Measurements from ENCODE around the gene SKA1. TPM values are rescaled to one million over a fixed set of nuclear protein-coding genes. Genes with fewer than 3 reads are reported as not detected.

SKA1 gene
- total RNA-seq, 1 donor from 2014 or later: 28.9 TPM

DNA sequence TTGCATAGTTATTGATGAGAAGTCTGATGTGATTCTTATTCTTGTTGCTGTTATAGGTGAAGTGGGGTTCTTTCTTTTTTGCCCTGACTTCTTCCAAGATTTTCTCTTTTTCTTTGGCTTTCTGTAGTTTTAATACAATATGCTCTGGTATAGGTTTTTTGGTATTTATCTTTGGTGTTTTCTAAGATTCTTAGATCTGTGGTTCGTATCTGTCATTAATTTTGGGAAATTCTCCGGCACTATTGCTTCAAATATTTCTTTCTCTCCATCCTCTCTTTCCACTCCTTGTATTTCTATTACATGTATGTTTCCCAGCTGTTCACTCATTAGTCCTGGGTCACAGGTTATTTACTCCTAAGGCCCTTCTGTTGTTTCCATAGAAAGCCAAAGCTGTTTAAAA, 43.8 kb downstream of the SKA1 start:
- Mint-ChIP-seq H3K9me3 (peaks cover 6% of the 10 kb centered on the region), H3K27ac (ENCODE audit: unreplicated experiment) (no peak overlapping the region), H3K4me1 (no peaks in the 10 kb centered on the region), H3K36me3 (ENCODE audit: low read depth) (peaks cover 8% of the 10 kb centered on the region), H3K27me3 (ENCODE audit: low read depth) (peaks cover 2% of the 10 kb centered on the region), H3K4me3 (no peak overlapping the region)
- TF ChIP-seq, protein P1, sequence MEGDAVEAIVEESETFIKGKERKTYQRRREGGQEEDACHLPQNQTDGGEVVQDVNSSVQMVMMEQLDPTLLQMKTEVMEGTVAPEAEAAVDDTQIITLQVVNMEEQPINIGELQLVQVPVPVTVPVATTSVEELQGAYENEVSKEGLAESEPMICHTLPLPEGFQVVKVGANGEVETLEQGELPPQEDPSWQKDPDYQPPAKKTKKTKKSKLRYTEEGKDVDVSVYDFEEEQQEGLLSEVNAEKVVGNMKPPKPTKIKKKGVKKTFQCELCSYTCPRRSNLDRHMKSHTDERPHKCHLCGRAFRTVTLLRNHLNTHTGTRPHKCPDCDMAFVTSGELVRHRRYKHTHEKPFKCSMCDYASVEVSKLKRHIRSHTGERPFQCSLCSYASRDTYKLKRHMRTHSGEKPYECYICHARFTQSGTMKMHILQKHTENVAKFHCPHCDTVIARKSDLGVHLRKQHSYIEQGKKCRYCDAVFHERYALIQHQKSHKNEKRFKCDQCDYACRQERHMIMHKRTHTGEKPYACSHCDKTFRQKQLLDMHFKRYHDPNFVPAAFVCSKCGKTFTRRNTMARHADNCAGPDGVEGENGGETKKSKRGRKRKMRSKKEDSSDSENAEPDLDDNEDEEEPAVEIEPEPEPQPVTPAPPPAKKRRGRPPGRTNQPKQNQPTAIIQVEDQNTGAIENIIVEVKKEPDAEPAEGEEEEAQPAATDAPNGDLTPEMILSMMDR (conservative IDR thresholded peaks at IDR 0.05): no peak
- DNase-seq (ENCODE audit: low read depth, low spot score): no peak

DNA sequence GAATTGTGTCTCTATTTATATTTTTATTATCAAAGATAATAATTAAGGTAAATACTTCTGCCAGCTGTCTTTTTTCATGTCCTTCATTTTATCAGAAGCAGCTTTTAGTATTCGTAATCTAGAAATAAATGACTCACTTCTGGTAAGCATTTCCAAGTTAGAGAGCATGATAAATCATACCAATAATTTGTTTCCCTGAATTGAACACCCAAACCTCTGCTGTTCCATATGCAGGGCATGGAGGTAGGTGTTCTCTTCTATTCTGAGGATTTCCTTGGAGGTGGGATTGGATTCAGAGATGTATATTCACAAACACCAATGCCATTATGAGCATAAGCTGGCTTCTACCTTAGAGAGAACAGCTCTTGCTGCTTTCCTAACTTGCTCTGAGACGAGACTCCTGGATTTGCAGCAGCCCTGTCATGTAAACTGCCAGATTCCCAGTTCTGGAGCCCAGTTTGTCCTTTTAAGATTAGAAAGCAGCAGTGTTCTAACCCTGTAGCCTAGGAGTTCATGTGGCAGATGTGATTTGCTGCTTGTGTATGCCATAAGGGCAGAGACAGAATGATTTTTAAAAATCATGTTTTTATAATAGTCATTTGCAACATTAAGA, 47.5 kb downstream of the SKA1 start:
- peaks cover 2% of the 10 kb centered on the region for H3K27me3 Mint-ChIP-seq (ENCODE audit: low read depth)

DNA sequence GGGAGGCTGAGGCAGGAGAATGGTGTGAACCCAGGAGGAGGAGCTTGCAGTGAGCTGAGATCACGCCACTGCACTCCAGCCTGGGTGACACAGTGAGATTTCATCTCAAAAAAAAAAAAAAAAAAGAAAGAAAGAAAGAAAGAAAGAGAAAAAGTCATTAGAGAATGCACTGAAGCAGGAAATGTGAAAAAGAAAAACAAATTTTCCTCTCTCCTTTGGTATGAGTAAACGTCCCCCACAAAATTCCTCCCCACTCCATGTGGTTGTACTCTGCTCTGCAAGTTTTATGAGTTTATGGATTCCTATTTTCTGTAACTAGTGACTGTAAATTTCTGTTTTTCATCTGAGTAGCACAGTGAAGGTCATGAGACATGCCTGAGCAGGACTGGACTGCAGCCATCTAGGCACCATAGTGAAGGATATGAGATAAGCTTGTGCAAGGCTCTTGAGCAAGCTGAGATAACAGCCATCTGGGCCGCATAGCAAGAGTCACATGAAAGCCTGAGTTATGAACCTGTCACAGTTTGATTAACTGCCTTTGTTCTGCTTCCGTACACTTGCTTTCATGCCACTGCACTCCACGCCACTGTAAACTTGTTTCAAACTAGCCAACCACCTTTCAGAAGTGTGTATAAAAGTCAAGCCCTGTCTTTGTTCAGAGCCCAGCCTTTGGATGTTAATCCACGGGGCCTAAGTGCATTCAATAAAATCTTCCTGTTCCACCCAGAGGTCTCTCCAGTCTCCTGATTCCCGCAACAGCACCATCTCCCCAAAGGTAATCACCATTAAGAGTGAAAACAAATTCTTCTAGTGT, 50.2 kb downstream of the SKA1 start:
- no peak overlapping the region for H3K27ac Mint-ChIP-seq (ENCODE audit: unreplicated experiment)
- peaks cover 6% of the 10 kb centered on the region for H3K9me3 Mint-ChIP-seq
- no peaks in the 10 kb centered on the region for H3K36me3 Mint-ChIP-seq (ENCODE audit: low read depth)
- DNase-seq (ENCODE audit: low read depth, low spot score): no peak
- H3K4me3 Mint-ChIP-seq: no peak overlapping the region
- no peaks in the 10 kb centered on the region for H3K4me1 Mint-ChIP-seq
- peaks cover 2% of the 10 kb centered on the region for H3K27me3 Mint-ChIP-seq (ENCODE audit: low read depth)
- TF ChIP-seq, protein P1 (conservative IDR thresholded peaks at IDR 0.05): no peak

More for the DNA sequence above, 47.5 kb downstream of the SKA1 start:
- TF ChIP-seq, protein P1 (conservative IDR thresholded peaks at IDR 0.05): no peak
- Mint-ChIP-seq H3K36me3 (ENCODE audit: low read depth) (peaks cover 8% of the 10 kb centered on the region), H3K27ac (ENCODE audit: unreplicated experiment) (no peak overlapping the region), H3K4me1 (no peaks in the 10 kb centered on the region), H3K9me3 (peaks cover 12% of the 10 kb centered on the region), H3K4me3 (no peak overlapping the region)
- no peak for DNase-seq (ENCODE audit: low read depth, low spot score)

DNA sequence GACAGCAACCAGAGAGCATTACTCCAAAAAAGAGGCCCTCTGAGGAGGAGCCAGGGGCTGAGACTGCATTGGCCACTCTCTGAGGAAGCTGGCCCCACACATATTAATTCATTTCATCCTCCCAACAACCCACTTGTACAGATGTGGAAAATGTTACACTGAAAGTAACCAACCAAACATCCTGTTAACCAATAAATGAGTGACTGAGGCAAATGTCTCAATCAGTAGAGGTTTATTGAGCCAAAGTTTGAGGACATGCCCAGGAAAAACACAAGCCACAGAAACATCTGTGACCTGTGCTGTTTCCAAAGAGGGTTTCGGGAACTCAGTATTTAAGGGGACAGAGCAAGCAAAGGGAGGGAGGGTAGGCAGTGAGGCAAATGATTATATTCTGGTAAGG, 53.0 kb downstream of the SKA1 start:
- TF ChIP-seq, protein P1 (conservative IDR thresholded peaks at IDR 0.05): no peak
- H3K4me3 Mint-ChIP-seq: no peak overlapping the region
- no peaks in the 10 kb centered on the region for H3K36me3 Mint-ChIP-seq (ENCODE audit: low read depth)
- peaks cover 2% of the 10 kb centered on the region for H3K27me3 Mint-ChIP-seq (ENCODE audit: low read depth)
- no peak for DNase-seq (ENCODE audit: low read depth, low spot score)
- H3K9me3 Mint-ChIP-seq: peaks cover 6% of the 10 kb centered on the region
- H3K4me1 Mint-ChIP-seq: no peaks in the 10 kb centered on the region
- H3K27ac Mint-ChIP-seq (ENCODE audit: unreplicated experiment): no peak overlapping the region

DNA sequence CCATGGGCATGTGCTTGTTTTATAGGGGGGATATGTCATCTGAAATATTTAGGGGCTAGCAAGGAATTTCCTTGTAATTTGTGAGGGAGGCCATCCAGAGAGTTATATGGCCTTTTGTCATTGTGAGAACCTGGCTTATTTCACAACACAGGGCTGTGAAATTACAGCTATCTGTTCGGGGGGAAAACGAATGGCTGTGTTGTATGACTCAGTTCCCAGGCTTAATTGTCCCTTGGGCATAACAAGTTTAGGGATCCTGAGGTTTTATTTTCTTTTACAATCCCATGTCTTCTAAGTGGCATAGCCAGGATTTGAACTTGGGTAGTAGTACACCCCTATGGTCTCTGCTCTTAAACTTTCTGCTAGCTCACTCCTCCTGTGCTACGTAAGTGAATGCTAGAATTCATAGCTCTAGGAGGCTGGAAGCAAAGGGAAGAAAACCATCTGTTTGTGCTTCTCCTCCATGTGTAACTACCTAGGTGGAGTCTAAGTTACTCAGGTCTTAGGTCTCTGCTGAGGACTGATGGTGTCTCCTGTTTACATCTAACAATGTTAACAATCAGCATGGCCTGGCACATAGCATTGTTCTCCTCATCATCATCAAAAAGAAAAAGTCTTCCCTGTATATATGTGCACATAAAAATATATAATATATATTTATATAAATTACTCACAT, 53.8 kb downstream of the SKA1 start:
- Mint-ChIP-seq H3K27ac (ENCODE audit: unreplicated experiment) (no peak overlapping the region), H3K27me3 (ENCODE audit: low read depth) (no peaks in the 10 kb centered on the region), H3K9me3 (peaks cover 6% of the 10 kb centered on the region), H3K36me3 (ENCODE audit: low read depth) (no peaks in the 10 kb centered on the region), H3K4me3 (no peak overlapping the region), H3K4me1 (no peaks in the 10 kb centered on the region)
- no peak for DNase-seq (ENCODE audit: low read depth, low spot score)
- TF ChIP-seq, protein P1 (conservative IDR thresholded peaks at IDR 0.05): no peak

Data from neural crest cell (in vitro differentiated cells).